ENCODE measurements around the gene SCFD1.
"Not testable (repeated sequence)": the region's sequence is repeated elsewhere in the genome, so short reads cannot be mapped to it uniquely, and the experiment has no call there.

Gene SCFD1

GRCh38 chr14:30673071-30673470 lies 51.0 kb downstream of the SCFD1 start:
- H3K36me3 ChIP-seq (ENCODE audit: insufficient read depth, low read length): peaks cover 5% of the 10 kb centered on the region; the same call in 1 of the 2 replicates
- no peaks in the 10 kb centered on the region for H3K4me1 ChIP-seq (ENCODE audit: insufficient read depth, low read length)

DNA sequence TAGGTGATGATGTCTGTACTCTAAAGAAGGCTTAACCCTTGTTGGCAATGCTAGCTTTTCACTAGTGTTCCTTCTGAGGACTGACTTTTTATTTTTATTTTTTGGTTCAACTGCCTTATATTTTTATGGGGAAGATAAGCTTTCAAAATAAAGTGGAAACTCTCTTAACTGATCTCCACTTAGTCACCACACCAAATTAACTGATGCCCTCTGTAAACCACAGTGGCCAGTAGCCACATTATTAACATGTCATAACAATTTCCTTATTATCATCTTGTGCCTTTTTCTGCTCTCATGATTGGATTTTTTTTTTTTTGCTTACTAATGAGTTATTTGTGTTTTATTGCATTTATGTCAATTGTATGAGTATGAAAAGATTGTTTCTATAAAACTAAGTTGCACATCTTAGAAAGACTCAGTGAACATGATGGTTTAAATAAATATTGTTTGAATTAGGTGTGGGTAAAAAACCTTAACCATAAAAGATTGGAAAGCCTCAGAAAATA lies 56.9 kb downstream of the SCFD1 start:
- Histone ChIP-seq H3K36me3 (ENCODE audit: insufficient read depth, low read length) (peaks cover 3% of the 10 kb centered on the region; the same call in 1 of the 2 replicates), H3K4me1 (ENCODE audit: insufficient read depth, low read length) (no peaks in the 10 kb centered on the region), H3K9ac (ENCODE audit: low read depth, low read length) (no peak overlapping the region), H3K9me3 (ENCODE audit: control insufficient read depth, insufficient read depth, low read length) (no peaks in the 10 kb centered on the region)

More at GRCh38 chr14:30673071-30673470, 51.0 kb downstream of the SCFD1 start:
- Histone ChIP-seq H3K9me3 (ENCODE audit: control insufficient read depth, insufficient read depth, low read length) (no peaks in the 10 kb centered on the region), H3K9ac (ENCODE audit: low read depth, low read length) (no peak overlapping the region)

- Histone ChIP-seq H3K9me3 (ENCODE audit: control insufficient read depth, insufficient read depth, low read length) (no peaks in the 10 kb centered on the region), H3K36me3 (ENCODE audit: insufficient read depth, low read length) (peaks cover 3% of the 10 kb centered on the region; the same call in 1 of the 2 replicates), H3K9ac (ENCODE audit: low read depth, low read length) (no peak overlapping the region), H3K4me1 (ENCODE audit: insufficient read depth, low read length) (no peaks in the 10 kb centered on the region)
Measured at GRCh38 chr14:30680036-30680435, 57.9 kb downstream of the SCFD1 start.

- not testable (repeated sequence) for H3K36me3 ChIP-seq (ENCODE audit: insufficient read depth, low read length); H3K4me1 ChIP-seq (ENCODE audit: insufficient read depth, low read length); H3K9ac ChIP-seq (ENCODE audit: low read depth, low read length); H3K9me3 ChIP-seq (ENCODE audit: control insufficient read depth, insufficient read depth, low read length)
Measured at GRCh38 chr14:30680776-30681175, 58.7 kb downstream of the SCFD1 start.

GRCh38 chr14:30681752-30682355 lies 59.7 kb downstream of the SCFD1 start:
- no peaks in the 10 kb centered on the region for H3K36me3 ChIP-seq (ENCODE audit: insufficient read depth, low read length)

DNA sequence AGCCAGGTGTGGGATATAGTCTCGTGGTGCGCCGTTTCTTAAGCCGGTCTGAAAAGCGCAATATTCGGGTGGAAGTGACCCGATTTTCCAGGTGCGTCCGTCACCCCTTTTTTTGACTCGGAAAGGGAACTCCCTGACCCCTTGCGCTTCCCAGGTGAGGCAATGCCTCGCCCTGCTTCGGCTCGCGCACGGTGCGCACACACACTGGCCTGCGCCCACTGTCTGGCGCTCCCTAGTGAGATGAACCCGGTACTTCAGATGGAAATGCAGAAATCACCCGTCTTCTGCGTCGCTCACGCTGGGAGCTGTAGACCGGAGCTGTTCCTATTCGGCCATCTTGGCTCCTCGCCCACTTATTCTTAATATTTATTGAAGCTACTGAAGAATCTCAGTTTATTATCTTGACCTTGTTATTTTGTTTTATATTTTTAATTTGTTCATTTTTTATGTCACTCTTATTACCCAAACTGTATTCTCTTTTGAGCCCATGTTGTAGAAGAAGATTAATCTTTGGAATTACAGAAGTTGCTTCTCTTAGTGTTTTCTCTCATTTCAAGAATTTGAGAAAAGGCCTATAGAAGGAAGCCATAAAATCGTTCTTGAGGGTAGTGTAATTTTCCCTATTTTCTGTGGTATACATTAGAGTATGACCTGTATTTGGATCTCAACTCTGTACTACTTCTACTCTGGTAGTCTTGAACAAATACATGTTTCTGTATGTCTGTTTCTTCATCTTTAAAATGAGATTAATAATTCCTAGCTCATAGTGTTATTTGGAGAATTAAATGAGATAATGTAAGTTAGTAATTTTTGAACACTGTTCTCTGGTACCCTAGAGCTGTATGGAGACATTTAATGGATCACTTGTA lies 68.6 kb downstream of the SCFD1 start:
- H3K4me1 ChIP-seq (ENCODE audit: insufficient read depth, low read length); H3K9me3 ChIP-seq (ENCODE audit: control insufficient read depth, insufficient read depth, low read length); H3K36me3 ChIP-seq (ENCODE audit: insufficient read depth, low read length): not testable (repeated sequence)
- H3K9ac ChIP-seq (ENCODE audit: low read depth, low read length): peak overlapping the region; percentile 53

More at GRCh38 chr14:30681752-30682355, 59.7 kb downstream of the SCFD1 start:
- H3K9me3 ChIP-seq (ENCODE audit: control insufficient read depth, insufficient read depth, low read length): no peaks in the 10 kb centered on the region
- H3K9ac ChIP-seq (ENCODE audit: low read depth, low read length): peak overlapping the region; percentile 40; the same call in 1 of the 2 replicates
- no peaks in the 10 kb centered on the region for H3K4me1 ChIP-seq (ENCODE audit: insufficient read depth, low read length)

- Histone ChIP-seq H3K36me3 (ENCODE audit: insufficient read depth, low read length) (no peaks in the 10 kb centered on the region), H3K9ac (ENCODE audit: low read depth, low read length) (no peak overlapping the region), H3K9me3 (ENCODE audit: control insufficient read depth, insufficient read depth, low read length) (no peaks in the 10 kb centered on the region)
Measured at GRCh38 chr14:30691751-30692398, 69.8 kb downstream of the SCFD1 start.

GRCh38 chr14:30692669-30693068 lies 70.5 kb downstream of the SCFD1 start:
- Histone ChIP-seq H3K9me3 (ENCODE audit: control insufficient read depth, insufficient read depth, low read length) (no peaks in the 10 kb centered on the region), H3K4me1 (ENCODE audit: insufficient read depth, low read length) (peaks cover 7% of the 10 kb centered on the region), H3K9ac (ENCODE audit: low read depth, low read length) (no peak overlapping the region), H3K36me3 (ENCODE audit: insufficient read depth, low read length) (no peaks in the 10 kb centered on the region)

More at GRCh38 chr14:30691751-30692398, 69.8 kb downstream of the SCFD1 start:
- H3K4me1 ChIP-seq (ENCODE audit: insufficient read depth, low read length): peaks cover 7% of the 10 kb centered on the region

DNA sequence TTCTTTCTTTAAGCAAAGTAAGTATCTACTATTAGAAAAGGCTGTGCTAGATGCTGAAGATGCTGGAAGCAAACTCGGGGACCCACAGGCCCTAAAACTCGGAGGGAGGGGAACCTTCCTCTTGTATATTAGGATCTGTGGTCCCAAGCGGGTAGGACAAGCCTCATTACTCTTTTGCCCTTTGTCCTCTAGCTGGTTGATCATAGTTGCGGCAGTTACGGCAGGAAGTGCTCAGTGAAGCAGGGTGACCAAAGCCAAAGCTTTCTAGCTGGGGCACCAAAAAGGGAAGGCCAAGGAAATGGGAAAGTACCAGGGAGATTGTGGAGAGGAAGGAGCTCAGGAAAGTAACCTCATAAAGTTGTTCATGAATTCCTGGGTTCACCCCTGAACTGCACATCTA lies 76.3 kb downstream of the SCFD1 start:
- no peak overlapping the region for H3K9ac ChIP-seq (ENCODE audit: low read depth, low read length)
- no peaks in the 10 kb centered on the region for H3K4me1 ChIP-seq (ENCODE audit: insufficient read depth, low read length)
- no peaks in the 10 kb centered on the region for H3K36me3 ChIP-seq (ENCODE audit: insufficient read depth, low read length)
- H3K9me3 ChIP-seq (ENCODE audit: control insufficient read depth, insufficient read depth, low read length): no peaks in the 10 kb centered on the region

GRCh38 chr14:30706704-30707103 lies 84.6 kb downstream of the SCFD1 start:
- no peaks in the 10 kb centered on the region for H3K9me3 ChIP-seq (ENCODE audit: control insufficient read depth, insufficient read depth, low read length)
- no peak overlapping the region for H3K9ac ChIP-seq (ENCODE audit: low read depth, low read length)
- no peaks in the 10 kb centered on the region; the same call in 1 of the 2 replicates for H3K36me3 ChIP-seq (ENCODE audit: insufficient read depth, low read length)
- H3K4me1 ChIP-seq (ENCODE audit: insufficient read depth, low read length): no peaks in the 10 kb centered on the region

- H3K9ac ChIP-seq (ENCODE audit: low read depth, low read length): no peak overlapping the region
- H3K4me1 ChIP-seq (ENCODE audit: insufficient read depth, low read length): no peaks in the 10 kb centered on the region
- no peaks in the 10 kb centered on the region; the same call in 1 of the 2 replicates for H3K36me3 ChIP-seq (ENCODE audit: insufficient read depth, low read length)
- no peaks in the 10 kb centered on the region for H3K9me3 ChIP-seq (ENCODE audit: control insufficient read depth, insufficient read depth, low read length)
Measured at GRCh38 chr14:30708157-30708556, 86.0 kb downstream of the SCFD1 start.

GRCh38 chr14:30709201-30709600 lies 87.1 kb downstream of the SCFD1 start:
- Histone ChIP-seq H3K9me3 (ENCODE audit: control insufficient read depth, insufficient read depth, low read length) (no peaks in the 10 kb centered on the region), H3K4me1 (ENCODE audit: insufficient read depth, low read length) (no peaks in the 10 kb centered on the region), H3K9ac (ENCODE audit: low read depth, low read length) (no peak overlapping the region), H3K36me3 (ENCODE audit: insufficient read depth, low read length) (no peaks in the 10 kb centered on the region; the same call in 1 of the 2 replicates)

- H3K36me3 ChIP-seq (ENCODE audit: insufficient read depth, low read length): no peaks in the 10 kb centered on the region; the same call in 1 of the 2 replicates
- H3K9me3 ChIP-seq (ENCODE audit: control insufficient read depth, insufficient read depth, low read length): no peaks in the 10 kb centered on the region
- no peaks in the 10 kb centered on the region for H3K4me1 ChIP-seq (ENCODE audit: insufficient read depth, low read length)
- H3K9ac ChIP-seq (ENCODE audit: low read depth, low read length): no peak overlapping the region
Measured at GRCh38 chr14:30710876-30711275, 88.8 kb downstream of the SCFD1 start.

DNA sequence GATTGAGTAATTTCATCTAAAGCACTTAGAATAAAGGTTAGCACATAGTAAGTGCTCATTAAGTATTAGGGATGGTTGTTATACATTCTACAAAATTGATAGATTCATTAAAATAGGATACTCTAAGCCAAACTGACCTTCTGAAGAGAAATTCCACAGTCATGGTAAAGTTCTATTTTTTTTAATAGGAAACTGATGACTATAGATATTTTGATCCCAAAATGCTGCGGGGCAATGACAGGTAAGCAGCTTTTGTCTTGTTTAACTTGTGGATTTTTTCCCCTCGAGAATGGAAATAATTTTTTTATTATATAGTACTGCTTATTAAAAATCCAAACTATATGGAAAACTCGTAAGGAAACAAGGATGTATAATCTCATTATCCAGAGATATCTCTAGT lies 97.0 kb downstream of the SCFD1 start:
- H3K9me3 ChIP-seq (ENCODE audit: control insufficient read depth, insufficient read depth, low read length): no peaks in the 10 kb centered on the region
- H3K4me1 ChIP-seq (ENCODE audit: insufficient read depth, low read length): no peaks in the 10 kb centered on the region
- H3K9ac ChIP-seq (ENCODE audit: low read depth, low read length): no peak overlapping the region
- no peaks in the 10 kb centered on the region; the same call in 1 of the 2 replicates for H3K36me3 ChIP-seq (ENCODE audit: insufficient read depth, low read length)
